Mesenchymal stem cell (in vitro differentiated cells and primary cell): Measurements from ENCODE around the gene ATN1.
A peak's percentile ranks its signal among the peaks of the same experiment; 100 is the strongest.

ENCODE experiments used
- DNase-seq: peaks from one replicate; pipeline ENCODE4 v3.0.0-alpha.2; 2013
- H2AFZ ChIP-seq: one replicate; pipeline ENCODE4 v1.6.1; 2013; ENCODE audit warnings: low read depth, mild to moderate bottlenecking, control low read depth, inconsistent platforms, low read length, moderate library complexity
- H2AK5ac ChIP-seq: 2 replicates; pipeline ENCODE4 v1.6.1; 2013; ENCODE audit warnings: low read length, moderate library complexity, mild to moderate bottlenecking, inconsistent platforms; ENCODE audit not compliant: severe bottlenecking
- H2BK120ac ChIP-seq: one replicate; pipeline ENCODE4 v1.6.1; 2013; ENCODE audit warnings: low read depth, mild to moderate bottlenecking, inconsistent platforms, low read length, moderate library complexity
- H2BK12ac ChIP-seq, 2 experiments: one replicate each; pipeline ENCODE4 v1.6.1; 2013; ENCODE audit warnings: inconsistent platforms in 2 of 2, low read length in 2 of 2, mild to moderate bottlenecking in 2 of 2, moderate library complexity in 2 of 2, control low read depth in 1 of 2
- H2BK15ac ChIP-seq: one replicate; pipeline ENCODE4 v1.6.1; 2013; ENCODE audit warnings: mild to moderate bottlenecking, low read depth, inconsistent platforms; ENCODE audit not compliant: poor library complexity, severe bottlenecking
- H2BK5ac ChIP-seq: 2 replicates; pipeline ENCODE4 v1.6.1; 2013; ENCODE audit warnings: low read depth, mild to moderate bottlenecking, low read length, control low read depth, inconsistent platforms; ENCODE audit not compliant: poor library complexity, severe bottlenecking
- H3K14ac ChIP-seq, 2 experiments: one replicate each; pipeline ENCODE4 v1.6.1; 2013; ENCODE audit warnings: inconsistent platforms in 2 of 2, low read length in 2 of 2, control low read depth in 1 of 2, mild to moderate bottlenecking in 1 of 2, moderate library complexity in 1 of 2
- H3K18ac ChIP-seq, 2 experiments: one replicate each; pipeline ENCODE4 v1.6.1; 2013; ENCODE audit warnings: inconsistent platforms in 2 of 2, low read length in 2 of 2, control low read depth in 1 of 2, low read depth in 1 of 2, mild to moderate bottlenecking in 1 of 2
- H3K23ac ChIP-seq, 2 experiments: one replicate each; pipeline ENCODE4 v1.6.1; 2013; ENCODE audit warnings: inconsistent platforms in 2 of 2, low read length in 2 of 2, mild to moderate bottlenecking in 2 of 2, moderate library complexity in 2 of 2, control low read depth in 1 of 2
- H3K27ac ChIP-seq: 2 replicates; pipeline ENCODE4 v1.5.1; 2013; ENCODE audit warnings: mild to moderate bottlenecking, moderate library complexity, low read length, control low read depth, inconsistent platforms; ENCODE audit not compliant: poor library complexity, severe bottlenecking
- H3K27me3 ChIP-seq, 2 experiments: 2 replicates each; pipeline versions ENCODE4 v1.6.1 to v1.7.0; 2013; ENCODE audit warnings: low read length in 2 of 2, mild to moderate bottlenecking in 2 of 2, moderate library complexity in 2 of 2, control low read depth in 1 of 2, inconsistent platforms in 1 of 2; ENCODE audit not compliant: control insufficient read depth in 1 of 2, insufficient read depth in 1 of 2
- H3K36me3 ChIP-seq, 2 experiments: 2 replicates each; pipeline versions ENCODE4 v1.6.1 to v1.7.0; 2013; ENCODE audit warnings: low read length in 2 of 2, control low read depth in 1 of 2, inconsistent platforms in 1 of 2, low read depth in 1 of 2, mild to moderate bottlenecking in 1 of 2; ENCODE audit not compliant: insufficient read depth in 2 of 2, control insufficient read depth in 1 of 2
- H3K4ac ChIP-seq, 2 experiments: one replicate each; pipeline ENCODE4 v1.6.1; 2013; ENCODE audit warnings: inconsistent platforms in 2 of 2, low read length in 2 of 2, mild to moderate bottlenecking in 2 of 2, moderate library complexity in 2 of 2, control low read depth in 1 of 2, low read depth in 1 of 2
- H3K4me1 ChIP-seq: 2 replicates; pipeline ENCODE4 v1.6.1; 2013; ENCODE audit warnings: low read depth, low read length, control low read depth; ENCODE audit not compliant: control insufficient read depth, insufficient read depth
- H3K4me2 ChIP-seq: 2 replicates; pipeline ENCODE4 v1.6.1; 2013; ENCODE audit warnings: low read length, mild to moderate bottlenecking, inconsistent platforms; ENCODE audit not compliant: poor library complexity, severe bottlenecking
- H3K4me3 ChIP-seq, 2 experiments: 2 replicates each; pipeline versions ENCODE4 v1.5.1 to v1.7.0; 2013; ENCODE audit warnings: low read length in 2 of 2, mild to moderate bottlenecking in 2 of 2, control low read depth in 1 of 2, low read depth in 1 of 2; ENCODE audit not compliant: insufficient read depth in 1 of 2
- H3K79me1 ChIP-seq: replicated peaks from 2 replicates; pipeline ENCODE4 v1.6.1; 2013; ENCODE audit warnings: mild to moderate bottlenecking, control low read depth, low read length, inconsistent platforms; ENCODE audit not compliant: poor library complexity, severe bottlenecking
- H3K9ac ChIP-seq: 2 replicates; pipeline ENCODE4 v1.7.0; 2013; ENCODE audit warnings: mild to moderate bottlenecking, low read length, moderate library complexity
- H3K9me3 ChIP-seq: 2 replicates; pipeline ENCODE4 v1.7.0; 2013; ENCODE audit warnings: mild to moderate bottlenecking, low read length; ENCODE audit not compliant: control insufficient read depth
- H4K8ac ChIP-seq: one replicate; pipeline ENCODE4 v1.6.1; 2013; ENCODE audit warnings: inconsistent platforms, mild to moderate bottlenecking, low read length, moderate library complexity
- H4K91ac ChIP-seq: one replicate; pipeline ENCODE4 v1.6.1; 2013; ENCODE audit warnings: mild to moderate bottlenecking, low read length, inconsistent platforms
- WGBS: methylation state at CpG from one replicate; pipeline ENCODE4 v1.1.7; 2013; ENCODE audit warnings: mixed read lengths; 5-methylcytosine and 5-hydroxymethylcytosine counted together

The ATN1 gene

GRCh38 chr12:6914947-6915788 is 12.6 kb upstream of the ATN1 start:
- H3K27ac ChIP-seq = no peak overlapping the region
- peak overlapping the region in 1 of 2 experiments; percentile 53 for H3K14ac ChIP-seq
- peak overlapping the region in 1 of 2 experiments; percentile 73 for H2BK12ac ChIP-seq
- H4K91ac ChIP-seq = no peak overlapping the region
- H3K18ac ChIP-seq = peak overlapping the region; percentile 0 to 13
- DNase-seq = peak; percentile 52
- no peaks in the 10 kb centered on the region for H3K79me1 ChIP-seq
- H3K4me1 ChIP-seq = peaks cover 23% of the 10 kb centered on the region
- H2AFZ ChIP-seq = peak overlapping the region; percentile 36
- H3K23ac ChIP-seq = peak overlapping the region in 1 of 2 experiments; percentile 86
- no peak overlapping the region for H2BK15ac ChIP-seq
- H3K4me3 ChIP-seq = peak overlapping the region; percentile 64 to 92
- no peak overlapping the region for H4K8ac ChIP-seq
- peak overlapping the region in 1 of 2 experiments; percentile 6 for H3K4ac ChIP-seq
- peaks cover 4 to 31% of the 10 kb centered on the region in 2 experiments for H3K36me3 ChIP-seq
- H3K9me3 ChIP-seq = no peaks in the 10 kb centered on the region
- no peak overlapping the region for H2BK5ac ChIP-seq
- H2BK120ac ChIP-seq = no peak overlapping the region
- H2AK5ac ChIP-seq = no peak overlapping the region
- H3K27me3 ChIP-seq = peaks cover 0 to 19% of the 10 kb centered on the region in 2 experiments
- peak overlapping the region; percentile 85 for H3K9ac ChIP-seq
- peak overlapping the region; percentile 74 for H3K4me2 ChIP-seq
- WGBS = 6% methylated on average over 14 of the region's 29 CpGs

DNA sequence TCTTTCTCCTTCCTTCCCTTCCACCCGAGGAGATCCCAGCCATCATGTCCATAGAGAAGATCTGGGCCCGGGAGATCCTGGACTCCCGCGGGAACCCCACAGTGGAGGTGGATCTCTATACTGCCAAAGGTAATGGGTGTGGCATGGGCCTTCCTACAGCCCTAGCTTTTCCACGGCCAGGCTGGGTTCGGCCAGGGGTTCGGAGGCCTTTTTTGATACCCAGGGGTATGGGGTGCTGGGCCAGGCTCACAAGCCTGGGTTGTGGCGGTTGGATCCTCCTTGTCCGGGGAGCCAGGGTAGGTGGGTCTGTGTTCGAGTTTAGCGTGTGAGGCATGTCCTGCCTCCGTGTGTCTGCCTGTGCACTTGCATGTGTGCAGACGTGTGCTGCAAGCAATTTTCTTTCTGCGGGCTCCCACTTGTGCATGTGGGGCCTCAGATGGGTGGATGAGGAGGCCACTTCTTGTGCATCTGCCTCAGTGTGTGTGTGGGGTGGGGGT is 11.9 kb upstream of the ATN1 start:
- no peak overlapping the region for H4K8ac ChIP-seq

DNA sequence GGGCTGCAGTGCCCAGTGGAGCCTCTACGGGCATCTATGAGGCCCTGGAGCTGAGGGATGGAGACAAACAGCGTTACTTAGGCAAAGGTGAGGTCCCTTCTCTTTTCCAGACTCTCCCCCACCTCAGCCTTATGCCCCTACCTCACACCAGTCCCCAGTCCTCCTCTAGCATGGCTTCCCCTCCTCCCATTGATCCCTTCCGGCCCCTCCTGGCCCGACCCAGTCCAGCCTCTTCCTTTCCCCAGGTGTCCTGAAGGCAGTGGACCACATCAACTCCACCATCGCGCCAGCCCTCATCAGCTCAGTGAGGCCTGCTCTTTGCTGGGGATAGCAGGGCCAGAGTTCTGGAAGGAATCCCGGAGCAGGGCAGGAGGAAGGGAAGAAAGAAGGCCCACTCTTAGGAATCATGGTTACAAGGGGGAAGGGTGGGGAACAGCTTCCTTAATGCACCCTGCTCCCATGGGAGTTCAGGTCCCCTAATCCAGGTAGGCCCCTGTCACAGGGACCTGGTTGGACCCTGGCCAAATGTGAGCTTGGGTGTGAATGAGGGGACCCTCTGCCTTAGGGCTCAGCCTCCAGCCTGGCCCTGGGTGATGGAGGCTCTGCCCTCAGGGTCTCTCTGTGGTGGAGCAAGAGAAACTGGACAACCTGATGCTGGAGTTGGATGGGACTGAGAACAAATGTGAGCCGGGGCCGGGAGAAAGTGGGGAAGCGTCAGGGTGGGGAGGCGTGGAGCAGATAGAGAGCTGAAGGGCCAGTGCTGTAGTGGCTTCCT is 11.1 kb upstream of the ATN1 start:
- no peak overlapping the region for H3K14ac ChIP-seq
- H2AK5ac ChIP-seq = no peak overlapping the region
- peaks cover 26% of the 10 kb centered on the region for H3K4me1 ChIP-seq
- no peak overlapping the region for H2BK12ac ChIP-seq
- H3K79me1 ChIP-seq = no peaks in the 10 kb centered on the region
- no peak overlapping the region for H2BK120ac ChIP-seq
- no peak for DNase-seq
- H3K27me3 ChIP-seq = peaks cover 0 to 13% of the 10 kb centered on the region in 2 experiments
- no peak overlapping the region for H4K91ac ChIP-seq
- no peak overlapping the region for H3K23ac ChIP-seq
- no peak overlapping the region for H3K4me3 ChIP-seq
- H3K9me3 ChIP-seq = no peaks in the 10 kb centered on the region
- H3K9ac ChIP-seq = peak overlapping the region; percentile 15
- H3K18ac ChIP-seq = no peak overlapping the region
- no peak overlapping the region for H4K8ac ChIP-seq
- H2BK5ac ChIP-seq = no peak overlapping the region
- H2BK15ac ChIP-seq = no peak overlapping the region
- H2AFZ ChIP-seq = no peak overlapping the region
- peaks cover 4 to 36% of the 10 kb centered on the region in 2 experiments for H3K36me3 ChIP-seq
- peak overlapping the region in 1 of 2 experiments; percentile 28 for H3K4ac ChIP-seq
- H3K27ac ChIP-seq = no peak overlapping the region
- no peak overlapping the region for H3K4me2 ChIP-seq
- WGBS = 93% methylated on average over 11 of the region's 11 CpGs

More for the DNA sequence above, 11.9 kb upstream of the ATN1 start:
- H3K4ac ChIP-seq = peak overlapping the region in 1 of 2 experiments; percentile 29
- H3K23ac ChIP-seq = no peak overlapping the region
- H3K4me3 ChIP-seq = peak overlapping the region in 1 of 2 experiments; percentile 92
- WGBS = 81% methylated on average over 14 of the region's 14 CpGs
- H3K36me3 ChIP-seq = peaks cover 4 to 31% of the 10 kb centered on the region in 2 experiments
- no peaks in the 10 kb centered on the region for H3K9me3 ChIP-seq
- no peak for DNase-seq
- H3K4me1 ChIP-seq = peaks cover 23% of the 10 kb centered on the region
- H3K27me3 ChIP-seq = peaks cover 0 to 19% of the 10 kb centered on the region in 2 experiments
- H2BK120ac ChIP-seq = no peak overlapping the region
- H3K27ac ChIP-seq = no peak overlapping the region
- no peak overlapping the region for H2AK5ac ChIP-seq
- H2AFZ ChIP-seq = no peak overlapping the region
- H3K9ac ChIP-seq = no peak overlapping the region
- H3K18ac ChIP-seq = no peak overlapping the region
- H3K14ac ChIP-seq = no peak overlapping the region
- H3K79me1 ChIP-seq = no peaks in the 10 kb centered on the region
- no peak overlapping the region for H2BK15ac ChIP-seq
- H3K4me2 ChIP-seq = no peak overlapping the region
- H2BK5ac ChIP-seq = no peak overlapping the region
- no peak overlapping the region for H2BK12ac ChIP-seq
- H4K91ac ChIP-seq = no peak overlapping the region
